B cell (primary cell): ENCODE results near the gene INSR. TPM values are rescaled to one million over a fixed set of nuclear protein-coding genes. Genes with fewer than 3 reads are reported as not detected.
"Not testable (repeated sequence)": the region's sequence is repeated elsewhere in the genome, so short reads cannot be mapped to it uniquely, and the experiment has no call there.

Experiments
- ATAC-seq: fragments of 200-7000 bp; cut with Tn5 transposase; one replicate; pipeline ENCODE4 v1.10.0; 2021; ENCODE audit warnings: low read depth, mild to moderate bottlenecking, moderate number of reproducible peaks, moderate library complexity
- CTCF ChIA-PET: fragments of 350-600 bp; sonication (Branson Sonifier 250); formaldehyde crosslinking; loops from one replicate; lab custom pipeline; 2021; ENCODE audit warnings: antibody characterized with exemption, inconsistent platforms; lab: Charles Lee
- POLR2A ChIA-PET: fragments of 350-600 bp; sonication (Branson Sonifier 250); formaldehyde crosslinking; loops from one replicate; lab custom pipeline; 2021; ENCODE audit warnings: antibody characterized with exemption; lab: Charles Lee
- DNase-seq: peaks from one replicate; pipeline ENCODE4 v3.0.0; 2013
- H2AFZ ChIP-seq: 2 replicates; pipeline ENCODE4 v1.6.1; 2012; ENCODE audit warnings: mild to moderate bottlenecking, low read depth, low read length; ENCODE audit not compliant: insufficient read depth, poor library complexity, severe bottlenecking
- H3K27ac ChIP-seq, 2 donors: 1 replicate in 1 of 2; 2 replicates in 1 of 2; pipeline ENCODE4 v1.5.1; 2012 to 2013; ENCODE audit warnings: low read length in 2 of 2, mild to moderate bottlenecking in 2 of 2, moderate library complexity in 1 of 2
- H3K27me3 ChIP-seq, 4 experiments: fragments of 200-600 bp in 1 of 4; sonication (generic) in 1 of 4; replicated peaks in 1 of 4; 1 replicate in 2 of 4; 2 replicates in 2 of 4; pipeline versions ENCODE4 v1.6.1 to v1.7.0; 2013 to 2016; ENCODE audit warnings: low read length in 3 of 4, mild to moderate bottlenecking in 2 of 4, mixed read lengths in 1 of 4, moderate library complexity in 1 of 4; ENCODE audit not compliant: insufficient read depth in 4 of 4, control insufficient read depth in 3 of 4; ENCODE audit errors: control extremely low read depth in 1 of 4
- H3K36me3 ChIP-seq, 2 experiments: replicated peaks in 1 of 2; 1 replicate in 1 of 2; 2 replicates in 1 of 2; pipeline versions ENCODE4 v1.6.1 to v1.7.1; 2013; ENCODE audit warnings: low read length in 1 of 2; ENCODE audit not compliant: insufficient read depth in 2 of 2, control insufficient read depth in 1 of 2; ENCODE audit errors: control extremely low read depth in 1 of 2, extremely low read depth in 1 of 2
- H3K4me1 ChIP-seq, 2 donors: fragments of 200-600 bp in 1 of 2; sonication (generic) in 1 of 2; 1 replicate in 1 of 2; 2 replicates in 1 of 2; pipeline versions ENCODE4 v1.5.1 to v1.6.1; 2013 to 2017; ENCODE audit warnings: low read length in 2 of 2; ENCODE audit not compliant: control insufficient read depth in 2 of 2, insufficient read depth in 2 of 2
- H3K4me2 ChIP-seq: replicated peaks from 2 replicates; pipeline ENCODE3; 2012; ENCODE audit warnings: mild to moderate bottlenecking, low read depth, low read length; ENCODE audit not compliant: poor library complexity, severe bottlenecking
- H3K4me3 ChIP-seq, 5 experiments: fragments of 200-600 bp in 1 of 5; sonication (generic) in 1 of 5; 1 replicate in 3 of 5; 2 replicates in 2 of 5; pipeline versions ENCODE4 v1.5.1 to v1.7.0; 2011 to 2016; ENCODE audit warnings: low read length in 4 of 5, mild to moderate bottlenecking in 4 of 5, low read depth in 2 of 5, control low read depth in 1 of 5, moderate library complexity in 1 of 5; ENCODE audit not compliant: insufficient read depth in 1 of 5; ENCODE audit errors: control extremely low read depth in 1 of 5, extremely low read depth in 1 of 5
- H3K79me2 ChIP-seq: fragments of 200-600 bp; sonication (generic); one replicate; pipeline ENCODE4 v1.6.0; 2016; ENCODE audit warnings: low read length; ENCODE audit not compliant: control insufficient read depth, insufficient read depth
- H3K9ac ChIP-seq: fragments of 200-600 bp; sonication (generic); 2 replicates; pipeline ENCODE4 v1.6.1; 2017; ENCODE audit warnings: mild to moderate bottlenecking, low read length, moderate library complexity
- H3K9me3 ChIP-seq, 3 donors: one replicate each; pipeline versions ENCODE4 v1.6.1 to v1.7.1; 2013; ENCODE audit warnings: low read length in 2 of 3; ENCODE audit not compliant: control insufficient read depth in 2 of 3, insufficient read depth in 1 of 3; ENCODE audit errors: control extremely low read depth in 1 of 3
- H4K20me1 ChIP-seq: 2 replicates; pipeline ENCODE4 v1.6.0; 2012; ENCODE audit warnings: mild to moderate bottlenecking, low read length; ENCODE audit not compliant: insufficient read depth, control insufficient read depth, poor library complexity, severe bottlenecking
- H3K27ac Mint-ChIP-seq: one replicate; pipeline ENCODE4 v1.8.0; 2021; ENCODE audit warnings: mixed read lengths
- H3K27me3 Mint-ChIP-seq: one replicate; pipeline ENCODE4 v1.8.0; 2021; ENCODE audit warnings: mixed read lengths
- H3K4me1 Mint-ChIP-seq: one replicate; pipeline ENCODE4 v1.8.0; 2021; ENCODE audit warnings: mixed read lengths
- H3K4me3 Mint-ChIP-seq: one replicate; pipeline ENCODE4 v1.8.0; 2021; ENCODE audit warnings: mixed read lengths
- H3K9me3 Mint-ChIP-seq: one replicate; pipeline ENCODE4 v1.8.0; 2022; ENCODE audit warnings: mixed read lengths; ENCODE audit not compliant: insufficient read depth
- EZH2 ChIP-seq: IDR thresholded peaks from 2 replicates; pipeline ENCODE4 v1.6.1; 2012; ENCODE audit warnings: borderline replicate concordance, low read depth, mild to moderate bottlenecking, moderate library complexity, low read length; ENCODE audit not compliant: insufficient read depth, poor library complexity, severe bottlenecking
- WGBS: methylation state at CpG from one replicate; pipeline ENCODE4 v1.1.5; 2013; ENCODE audit warnings: missing lambda C conversion rate; ENCODE audit not compliant: insufficient coverage; 5-methylcytosine and 5-hydroxymethylcytosine counted together
- intact Hi-C: fragments of 100-400 bp; cut with micrococcal nuclease; formaldehyde crosslinking; loops from one replicate; pipeline ENCODE4 v1.10.0; 2022
- polyA plus RNA-seq: library from polyadenylated mRNA; depleted of rRNA; stranded (reverse); fragments of >200 nt; gene quantifications from 2 replicates; pipeline ENCODE4 v1.2.3, GENCODE V29; 2012
- total RNA-seq, 2 donors: library from RNA; stranded (reverse); fragments of 120-200 nt in 1 of 2; gene quantifications; 1 replicate in 1 of 2; 2 replicates in 1 of 2; pipeline versions ENCODE4 v1.2.3 to v1.2.4, GENCODE V29; 2013 to 2022
- TF ChIP-seq, protein P1 (sequence below): fragments of 200-600 bp; IDR thresholded peaks from one replicate; pipeline ENCODE4 v1.8.0; 2022; ENCODE audit warnings: antibody characterized with exemption, mild to moderate bottlenecking

INSR gene
- total and polyA plus RNA-seq, 2 donors (not counting 1 experiment from before 2014, with no cell fraction given) = 1.4 to 6.3 TPM

DNA sequence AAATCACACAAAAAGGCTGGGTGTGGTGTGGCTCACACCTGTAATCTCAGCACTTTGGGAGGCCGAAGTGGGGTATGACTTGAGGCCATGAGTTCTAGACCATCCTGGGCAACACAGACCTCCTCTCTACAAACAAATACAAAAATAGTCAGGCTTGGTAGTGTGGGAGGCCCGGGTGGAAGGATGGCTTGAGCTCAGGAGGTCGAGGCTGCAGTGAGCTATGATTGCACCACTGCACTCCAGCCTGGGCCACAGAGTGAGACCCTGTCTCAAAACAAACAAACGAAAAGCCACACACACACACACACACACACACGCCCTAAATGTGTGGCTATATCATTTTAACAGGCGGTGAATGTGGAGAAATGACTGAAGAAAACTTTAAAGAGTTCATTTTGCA, 225.6 kb downstream of the INSR start:
- WGBS = no CpG with 5 or more reads among the region's 6 CpGs
- H3K27ac ChIP-seq = no peak overlapping the region
- intact Hi-C loops = no loop called here

DNA sequence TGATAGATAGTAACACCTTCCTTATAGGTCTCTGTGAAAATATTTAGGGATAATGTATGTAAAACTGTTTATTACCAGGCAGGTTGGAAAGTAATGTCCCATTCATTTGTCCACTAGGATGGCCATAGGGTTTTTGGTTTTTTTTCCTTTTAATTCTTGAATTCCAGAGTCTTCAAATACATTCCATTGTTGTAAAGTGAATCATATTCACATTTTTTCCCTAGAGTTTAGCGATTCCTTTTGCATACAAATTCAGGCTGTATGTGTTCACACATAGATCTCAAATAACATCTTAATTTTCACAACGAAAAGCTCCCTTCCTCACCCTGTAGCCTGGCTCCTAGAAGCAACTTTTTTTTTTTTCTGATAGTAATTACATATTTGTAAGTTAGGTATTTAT, 226.5 kb downstream of the INSR start:
- Histone ChIP-seq H3K27ac (no peak overlapping the region), H3K27me3 (no peaks in the 10 kb centered on the region), H3K4me1 (peaks cover 8 to 17% of the 10 kb centered on the region in 2 donors), H3K9ac (no peak overlapping the region), H3K79me2 (peaks cover 22% of the 10 kb centered on the region), H3K9me3 (peaks cover 0 to 15% (median 2%) of the 10 kb centered on the region in 3 donors), H3K36me3 (peaks cover 0 to 14% of the 10 kb centered on the region in 2 experiments), H4K20me1 (peaks cover 9% of the 10 kb centered on the region), H3K4me3 (no peak overlapping the region), H2AFZ (no peak overlapping the region), H3K4me2 (no peak overlapping the region)
- ChIA-PET POLR2A (no interaction called here), CTCF (interaction anchor here (0.6 kb wide), 2 partner anchors 204 to 1294 kb away, joined by 3 read pairs; no protein-coding TSS in a partner anchor)
- Mint-ChIP-seq H3K4me1 (peaks cover 18% of the 10 kb centered on the region), H3K27ac (no peak overlapping the region), H3K27me3 (no peaks in the 10 kb centered on the region), H3K9me3 (no peaks in the 10 kb centered on the region), H3K4me3 (no peak overlapping the region)
- DNase-seq = no peak
- TF ChIP-seq, protein P1, sequence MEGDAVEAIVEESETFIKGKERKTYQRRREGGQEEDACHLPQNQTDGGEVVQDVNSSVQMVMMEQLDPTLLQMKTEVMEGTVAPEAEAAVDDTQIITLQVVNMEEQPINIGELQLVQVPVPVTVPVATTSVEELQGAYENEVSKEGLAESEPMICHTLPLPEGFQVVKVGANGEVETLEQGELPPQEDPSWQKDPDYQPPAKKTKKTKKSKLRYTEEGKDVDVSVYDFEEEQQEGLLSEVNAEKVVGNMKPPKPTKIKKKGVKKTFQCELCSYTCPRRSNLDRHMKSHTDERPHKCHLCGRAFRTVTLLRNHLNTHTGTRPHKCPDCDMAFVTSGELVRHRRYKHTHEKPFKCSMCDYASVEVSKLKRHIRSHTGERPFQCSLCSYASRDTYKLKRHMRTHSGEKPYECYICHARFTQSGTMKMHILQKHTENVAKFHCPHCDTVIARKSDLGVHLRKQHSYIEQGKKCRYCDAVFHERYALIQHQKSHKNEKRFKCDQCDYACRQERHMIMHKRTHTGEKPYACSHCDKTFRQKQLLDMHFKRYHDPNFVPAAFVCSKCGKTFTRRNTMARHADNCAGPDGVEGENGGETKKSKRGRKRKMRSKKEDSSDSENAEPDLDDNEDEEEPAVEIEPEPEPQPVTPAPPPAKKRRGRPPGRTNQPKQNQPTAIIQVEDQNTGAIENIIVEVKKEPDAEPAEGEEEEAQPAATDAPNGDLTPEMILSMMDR = no peak
- no peak for TF ChIP-seq EZH2
- no peak for ATAC-seq
- intact Hi-C loops = no loop called here
- WGBS = no CpG with 5 or more reads among the region's 2 CpGs

More for the DNA sequence above, 225.6 kb downstream of the INSR start:
- Mint-ChIP-seq H3K27me3 (no peaks in the 10 kb centered on the region), H3K9me3 (no peaks in the 10 kb centered on the region), H3K4me3 (peak overlapping the region; percentile 92), H3K4me1 (peaks cover 19% of the 10 kb centered on the region), H3K27ac (peak overlapping the region; percentile 92)
- no peak for TF ChIP-seq EZH2
- TF ChIP-seq, protein P1 = no peak
- CTCF ChIA-PET = interaction anchor here (0.6 to 1.1 kb wide), 3 partner anchors 9 to 30 kb away, joined by 3 to 5 read pairs (median 4); no protein-coding TSS in a partner anchor
- H4K20me1 ChIP-seq = peaks cover 9% of the 10 kb centered on the region
- H3K9ac ChIP-seq = no peak overlapping the region
- peaks cover 8 to 17% of the 10 kb centered on the region in 2 donors for H3K4me1 ChIP-seq
- H3K27me3 ChIP-seq = no peaks in the 10 kb centered on the region
- H3K4me2 ChIP-seq = peak overlapping the region; percentile 90
- peaks cover 24% of the 10 kb centered on the region for H3K79me2 ChIP-seq
- peak overlapping the region; percentile 52 for H2AFZ ChIP-seq
- POLR2A ChIA-PET = interaction anchor here (0.9 to 1.7 kb wide), 4 partner anchors 18 to 630 kb away, joined by 3 to 6 read pairs (median 4); partner anchors contain the start of genes PET100 and XAB2
- ATAC-seq (no peak), DNase-seq (no peak)
- peaks cover 0 to 20% of the 10 kb centered on the region in 2 experiments for H3K36me3 ChIP-seq
- peaks cover 0 to 15% (median 2%) of the 10 kb centered on the region in 3 donors for H3K9me3 ChIP-seq
- H3K4me3 ChIP-seq = peak overlapping the region in 2 of 5 experiments; percentile 7 to 10

DNA sequence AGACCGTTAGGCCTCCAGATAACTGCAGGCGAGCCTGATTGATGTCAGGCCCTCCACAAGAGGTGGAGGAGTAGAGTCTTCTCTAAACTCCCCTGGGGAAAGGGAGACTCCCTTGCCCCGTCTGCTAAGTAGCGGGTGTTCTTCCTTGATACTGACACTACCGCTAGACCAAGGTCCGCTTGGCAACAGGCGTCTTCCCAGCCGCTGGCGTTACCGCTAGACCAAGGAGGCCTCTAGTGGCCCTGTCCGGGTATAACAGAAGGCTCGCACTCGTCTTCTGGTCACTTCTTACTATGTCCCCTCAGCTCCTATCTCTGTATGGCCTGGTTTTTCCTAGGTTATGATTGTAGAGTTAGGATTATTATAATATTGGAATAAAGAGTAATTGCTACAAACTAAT, 227.1 kb downstream of the INSR start:
- H3K27me3 ChIP-seq, POLR2A ChIA-PET, H3K9me3 Mint-ChIP-seq, H3K4me2 ChIP-seq, H3K27me3 Mint-ChIP-seq, H3K27ac Mint-ChIP-seq, H3K27ac ChIP-seq, DNase-seq, H2AFZ ChIP-seq, H3K9ac ChIP-seq, CTCF ChIA-PET, H3K4me3 ChIP-seq, intact Hi-C loops, H4K20me1 ChIP-seq, ATAC-seq, H3K4me3 Mint-ChIP-seq, H3K36me3 ChIP-seq: not testable (repeated sequence)
- peaks cover 0 to 15% (median 2%) of the 10 kb centered on the region in 3 donors for H3K9me3 ChIP-seq
- 88% methylated on average over 6 of the region's 13 CpGs for WGBS
- H3K79me2 ChIP-seq = peaks cover 21% of the 10 kb centered on the region
- peaks cover 8 to 17% of the 10 kb centered on the region in 2 donors for H3K4me1 ChIP-seq
- peaks cover 13% of the 10 kb centered on the region for H3K4me1 Mint-ChIP-seq
